Effector memory CD8-positive, alpha-beta T cell (primary cell): Measurements from ENCODE around the gene TNFRSF18.
A peak's percentile ranks its signal among the peaks of the same experiment; 100 is the strongest.

Source experiments
- ATAC-seq: fragments of 150-1000 bp; cut with Tn5 transposase; replicated peaks from 2 replicates; pipeline ENCODE4 v1.10.0; 2021; ENCODE audit warnings: mild to moderate bottlenecking, moderate library complexity
- DNase-seq, 3 experiments: peaks; one replicate each; pipeline ENCODE4 v3.0.0; 2021
- H3K27ac Mint-ChIP-seq, 2 donors: one replicate each; pipeline ENCODE4 v1.8.0; 2022; ENCODE audit warnings: mild to moderate bottlenecking in 2 of 2, mixed read lengths in 2 of 2, moderate library complexity in 2 of 2
- H3K27me3 Mint-ChIP-seq, 2 donors: one replicate each; pipeline ENCODE4 v1.8.0; 2022; ENCODE audit warnings: mixed read lengths in 2 of 2
- H3K36me3 Mint-ChIP-seq: one replicate; pipeline ENCODE4 v1.8.0; 2022; ENCODE audit warnings: mild to moderate bottlenecking, moderate library complexity, mixed read lengths; ENCODE audit not compliant: insufficient read depth
- H3K4me1 Mint-ChIP-seq, 2 donors: one replicate each; pipeline ENCODE4 v1.8.0; 2022; ENCODE audit warnings: low read depth in 2 of 2, mixed read lengths in 2 of 2
- H3K4me3 Mint-ChIP-seq, 2 donors: one replicate each; pipeline ENCODE4 v1.8.0; 2022; ENCODE audit warnings: mild to moderate bottlenecking in 2 of 2, mixed read lengths in 2 of 2, moderate library complexity in 2 of 2
- H3K9me3 Mint-ChIP-seq, 2 donors: one replicate each; pipeline ENCODE4 v1.8.0; 2022; ENCODE audit warnings: mixed read lengths in 2 of 2

The TNFRSF18 gene

DNA sequence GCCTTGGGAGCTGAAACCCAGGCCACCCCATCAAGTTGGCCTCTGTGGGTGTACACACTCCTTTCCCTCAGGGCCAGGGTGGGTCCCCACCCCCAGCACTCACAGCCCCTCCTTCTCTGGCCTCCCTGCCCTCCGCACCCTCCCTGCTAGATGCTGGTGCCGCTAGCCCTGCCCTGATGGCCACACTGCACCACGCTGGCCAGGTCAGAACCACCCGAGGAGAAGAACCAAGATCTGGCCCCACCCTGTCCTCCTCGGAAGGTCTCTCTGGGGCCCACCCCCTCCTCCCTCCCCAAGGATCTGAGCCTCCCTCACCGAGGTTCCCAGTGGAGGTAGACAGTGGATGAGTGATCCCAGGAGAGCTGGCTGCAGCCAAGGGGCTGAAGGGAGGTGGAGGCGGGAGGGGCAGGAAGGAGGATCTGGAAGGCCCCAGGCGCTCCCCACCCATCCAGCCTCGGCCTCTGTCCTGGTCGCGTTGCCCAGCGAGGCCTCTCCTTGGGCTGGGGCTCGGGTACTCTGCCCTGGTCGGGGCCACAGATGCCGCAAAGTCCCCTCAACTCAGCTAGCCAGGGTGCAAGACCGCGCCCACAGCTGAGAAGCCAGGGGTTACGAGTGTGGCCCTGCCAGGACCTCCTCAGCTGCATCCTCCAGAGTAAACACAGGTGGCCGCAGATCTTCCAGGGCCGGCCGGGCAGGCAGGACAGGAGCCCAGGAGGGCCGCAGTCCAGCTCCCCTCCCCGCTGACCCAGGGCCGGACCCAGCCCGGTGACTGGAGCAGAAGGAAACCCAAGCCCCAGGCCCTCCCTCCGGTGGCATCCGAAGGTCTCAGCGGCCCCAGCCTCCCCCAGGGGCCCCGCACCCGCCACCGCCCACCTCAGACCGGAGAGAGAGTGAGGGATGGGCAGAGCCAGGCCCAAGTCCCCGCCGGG is 30.8 kb upstream of the TNFRSF18 start:
- Mint-ChIP-seq H3K9me3 (no peaks in the 10 kb centered on the region), H3K36me3 (peaks cover 6% of the 10 kb centered on the region), H3K27me3 (no peaks in the 10 kb centered on the region), H3K4me3 (no peak overlapping the region), H3K27ac (no peak overlapping the region), H3K4me1 (peaks cover 11% of the 10 kb centered on the region in 2 donors)
- no peak for DNase-seq
- ATAC-seq: no peak

GRCh38 chr1:1236176-1236763 is 29.9 kb upstream of the TNFRSF18 start:
- no peaks in the 10 kb centered on the region for H3K27me3 Mint-ChIP-seq
- H3K9me3 Mint-ChIP-seq: no peaks in the 10 kb centered on the region
- DNase-seq: no peak
- H3K36me3 Mint-ChIP-seq: peaks cover 12% of the 10 kb centered on the region
- no peak overlapping the region for H3K4me3 Mint-ChIP-seq
- ATAC-seq: no peak
- H3K4me1 Mint-ChIP-seq: peaks cover 11% of the 10 kb centered on the region in 2 donors
- no peak overlapping the region for H3K27ac Mint-ChIP-seq

DNA sequence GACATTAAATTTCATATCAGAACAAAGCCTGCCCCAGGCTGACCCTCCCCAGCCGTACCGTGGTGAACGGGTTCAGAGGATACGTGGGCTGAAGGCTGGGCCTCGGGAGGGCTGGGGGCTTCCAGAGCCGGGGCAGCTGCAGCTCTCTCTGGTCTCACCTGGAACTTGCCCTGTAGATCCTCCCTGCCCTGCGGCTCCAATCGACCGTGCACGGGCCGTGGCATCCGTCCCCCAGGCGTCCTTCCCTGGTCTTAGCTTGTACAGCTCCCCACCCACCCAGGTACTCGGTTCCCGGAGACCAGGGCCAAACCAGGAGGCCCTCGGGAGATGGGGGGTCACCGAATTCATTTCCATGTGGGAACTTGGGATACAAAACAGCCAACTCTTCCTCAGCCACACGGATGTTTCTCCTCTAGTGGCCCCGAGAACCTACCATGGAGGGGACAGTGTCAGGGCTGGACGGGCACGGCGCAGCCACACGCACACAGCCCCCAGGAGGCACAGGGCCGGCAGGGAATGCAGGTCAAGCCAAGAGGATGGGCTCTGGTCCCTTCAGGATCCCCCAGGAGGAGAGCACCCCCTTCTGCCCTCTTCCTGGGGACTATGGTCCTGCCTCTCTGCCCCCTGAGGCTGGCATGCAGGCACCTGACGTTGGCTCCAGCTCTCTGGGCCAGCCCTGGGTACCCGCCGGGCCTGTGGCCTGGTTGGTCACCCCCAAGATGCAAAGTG is 28.8 kb upstream of the TNFRSF18 start:
- Mint-ChIP-seq H3K4me1 (peaks cover 20 to 21% of the 10 kb centered on the region in 2 donors), H3K36me3 (peaks cover 18% of the 10 kb centered on the region), H3K27ac (no peak overlapping the region), H3K27me3 (no peaks in the 10 kb centered on the region), H3K9me3 (no peaks in the 10 kb centered on the region), H3K4me3 (peak overlapping the region in 1 of 2 donors; percentile 4)
- no peak for DNase-seq
- no peak for ATAC-seq

GRCh38 chr1:1234180-1234808 is 27.9 kb upstream of the TNFRSF18 start:
- Mint-ChIP-seq H3K4me3 (peak overlapping the region; percentile 73 to 79), H3K36me3 (peaks cover 18% of the 10 kb centered on the region), H3K4me1 (peaks cover 28 to 29% of the 10 kb centered on the region in 2 donors), H3K27me3 (no peaks in the 10 kb centered on the region), H3K9me3 (no peaks in the 10 kb centered on the region), H3K27ac (no peak overlapping the region)
- DNase-seq: no peak
- no peak for ATAC-seq

DNA sequence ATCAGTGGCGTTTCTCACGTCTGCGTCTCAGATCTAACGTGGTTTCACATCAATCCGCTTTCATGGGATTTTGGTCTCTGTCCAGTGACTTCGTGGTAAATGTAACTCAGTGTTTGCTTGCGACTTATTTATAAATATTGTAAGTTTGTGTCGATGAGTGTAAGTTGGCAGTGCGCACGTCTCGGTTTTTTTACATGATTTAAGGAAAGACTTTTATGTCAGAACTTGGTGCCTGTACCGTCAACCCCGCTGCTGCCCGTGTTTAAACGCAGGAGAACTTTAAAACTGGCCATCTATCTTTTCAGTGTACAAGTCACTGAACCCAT is 27.1 kb upstream of the TNFRSF18 start:
- H3K27ac Mint-ChIP-seq: peak overlapping the region in 1 of 2 donors; percentile 83
- H3K9me3 Mint-ChIP-seq: no peaks in the 10 kb centered on the region
- no peak for ATAC-seq
- peaks cover 20% of the 10 kb centered on the region for H3K36me3 Mint-ChIP-seq
- peaks cover 29% of the 10 kb centered on the region in 2 donors for H3K4me1 Mint-ChIP-seq
- H3K4me3 Mint-ChIP-seq: peak overlapping the region; percentile 73 to 79
- no peaks in the 10 kb centered on the region for H3K27me3 Mint-ChIP-seq
- DNase-seq: no peak

DNA sequence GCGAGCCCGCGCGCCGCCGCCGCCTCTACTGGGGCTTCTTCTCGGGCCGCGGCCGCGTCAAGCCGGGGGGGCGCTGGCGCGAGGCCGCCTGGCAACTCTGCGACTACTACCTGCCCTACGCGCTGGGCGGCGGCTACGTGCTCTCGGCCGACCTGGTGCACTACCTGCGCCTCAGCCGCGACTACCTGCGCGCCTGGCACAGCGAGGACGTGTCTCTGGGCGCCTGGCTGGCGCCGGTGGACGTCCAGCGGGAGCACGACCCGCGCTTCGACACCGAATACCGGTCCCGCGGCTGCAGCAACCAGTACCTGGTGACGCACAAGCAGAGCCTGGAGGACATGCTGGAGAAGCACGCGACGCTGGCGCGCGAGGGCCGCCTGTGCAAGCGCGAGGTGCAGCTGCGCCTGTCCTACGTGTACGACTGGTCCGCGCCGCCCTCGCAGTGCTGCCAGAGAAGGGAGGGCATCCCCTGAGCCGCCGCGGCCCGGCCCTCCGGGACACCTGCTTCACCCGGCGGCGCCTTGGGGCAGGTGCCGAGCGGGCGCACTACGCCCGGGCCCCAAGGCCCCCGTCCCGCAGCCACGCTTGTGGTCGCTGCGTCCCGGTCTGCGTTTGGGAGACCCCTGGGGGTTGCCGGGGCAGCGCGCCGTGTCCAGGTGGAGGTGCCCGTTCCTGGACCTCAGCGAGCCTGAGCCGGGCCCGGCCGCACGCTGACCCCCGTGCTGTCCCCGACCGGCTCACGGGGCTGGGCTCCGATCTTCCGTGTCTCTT is 26.6 kb upstream of the TNFRSF18 start:
- peak overlapping the region; percentile 31 to 83 for H3K27ac Mint-ChIP-seq
- H3K27me3 Mint-ChIP-seq: no peaks in the 10 kb centered on the region
- peaks cover 29% of the 10 kb centered on the region in 2 donors for H3K4me1 Mint-ChIP-seq
- DNase-seq (no peak), ATAC-seq (no peak)
- H3K36me3 Mint-ChIP-seq: peaks cover 25% of the 10 kb centered on the region
- peak overlapping the region; percentile 73 to 79 for H3K4me3 Mint-ChIP-seq
- no peaks in the 10 kb centered on the region for H3K9me3 Mint-ChIP-seq

DNA sequence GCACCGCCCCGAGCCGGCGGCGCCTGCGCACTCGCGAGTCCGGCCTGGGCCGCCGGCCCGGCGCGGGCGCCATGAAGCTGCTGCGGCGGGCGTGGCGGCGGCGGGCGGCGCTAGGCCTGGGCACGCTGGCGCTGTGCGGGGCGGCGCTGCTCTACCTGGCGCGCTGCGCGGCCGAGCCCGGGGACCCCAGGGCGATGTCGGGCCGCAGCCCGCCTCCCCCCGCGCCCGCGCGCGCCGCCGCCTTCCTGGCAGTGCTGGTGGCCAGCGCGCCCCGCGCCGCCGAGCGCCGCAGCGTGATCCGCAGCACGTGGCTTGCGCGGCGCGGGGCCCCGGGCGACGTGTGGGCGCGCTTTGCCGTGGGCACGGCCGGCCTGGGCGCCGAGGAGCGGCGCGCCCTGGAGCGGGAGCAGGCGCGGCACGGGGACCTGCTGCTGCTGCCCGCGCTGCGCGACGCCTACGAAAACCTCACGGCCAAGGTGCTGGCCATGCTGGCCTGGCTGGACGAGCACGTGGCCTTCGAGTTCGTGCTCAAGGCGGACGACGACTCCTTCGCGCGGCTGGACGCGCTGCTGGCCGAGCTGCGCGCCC is 25.9 kb upstream of the TNFRSF18 start, which contains the start of gene B3GALT6:
B3GALT6 (plus strand) TSS at position 30 of the 588 bp plus-strand sequence; CDS start at position 72, 42 bp downstream.
- Mint-ChIP-seq H3K36me3 (peaks cover 25% of the 10 kb centered on the region), H3K4me1 (peaks cover 29% of the 10 kb centered on the region in 2 donors), H3K27me3 (no peaks in the 10 kb centered on the region), H3K9me3 (no peaks in the 10 kb centered on the region), H3K4me3 (peak within 1 kb of the TSS; percentile 84 to 89), H3K27ac (peak within 1 kb of the TSS; percentile 80 to 91)
- ATAC-seq (no peak), DNase-seq (no peak)

- peaks cover 25% of the 10 kb centered on the region for H3K36me3 Mint-ChIP-seq
- H3K27me3 Mint-ChIP-seq: no peaks in the 10 kb centered on the region
- ATAC-seq: peak; percentile 95
- H3K9me3 Mint-ChIP-seq: no peaks in the 10 kb centered on the region
- peak within 1 kb of the TSS; percentile 84 to 89 for H3K4me3 Mint-ChIP-seq
- H3K27ac Mint-ChIP-seq: peak within 1 kb of the TSS; percentile 80 to 91
- peaks cover 29% of the 10 kb centered on the region in 2 donors for H3K4me1 Mint-ChIP-seq
- peak; percentile 94 to 96 (median 95) for DNase-seq
Measured at GRCh38 chr1:1231400-1232207, 25.2 kb upstream of the TNFRSF18 start, which contains the start of gene SDF4. Gene SDF4 (minus strand): TSS chr1:1232001. CDS start chr1:1228772, 3,229 bp downstream.

GRCh38 chr1:1230656-1231399 is 24.4 kb upstream of the TNFRSF18 start:
- peaks cover 31 to 32% of the 10 kb centered on the region in 2 donors for H3K4me1 Mint-ChIP-seq
- no peak for DNase-seq
- H3K27me3 Mint-ChIP-seq: no peaks in the 10 kb centered on the region
- peaks cover 27% of the 10 kb centered on the region for H3K36me3 Mint-ChIP-seq
- no peaks in the 10 kb centered on the region for H3K9me3 Mint-ChIP-seq
- peak overlapping the region; percentile 84 to 89 for H3K4me3 Mint-ChIP-seq
- no peak for ATAC-seq
- H3K27ac Mint-ChIP-seq: peak overlapping the region; percentile 80 to 91

DNA sequence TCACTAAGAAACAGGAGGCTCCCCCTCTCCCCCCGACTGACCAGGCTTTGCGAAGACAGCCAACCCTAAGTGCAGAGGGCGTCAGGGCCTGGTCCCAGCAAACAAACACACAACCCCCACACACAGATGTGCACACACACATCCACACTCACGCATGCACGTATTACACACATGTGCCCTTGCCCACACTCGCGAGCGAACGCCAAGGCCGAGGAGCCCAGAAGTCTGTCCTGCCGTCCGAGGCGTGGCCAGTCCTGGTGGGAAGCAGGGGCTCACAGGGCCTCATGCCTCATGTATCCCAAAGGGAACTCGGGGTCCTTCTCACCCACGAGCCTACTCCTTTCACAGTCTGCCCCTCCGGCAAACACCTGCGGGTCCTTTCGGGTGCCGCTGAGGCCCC is 23.4 kb upstream of the TNFRSF18 start:
- Mint-ChIP-seq H3K27me3 (no peaks in the 10 kb centered on the region), H3K9me3 (no peaks in the 10 kb centered on the region), H3K27ac (peak overlapping the region; percentile 80 to 91), H3K4me1 (peaks cover 36 to 37% of the 10 kb centered on the region in 2 donors), H3K4me3 (peak overlapping the region; percentile 42 to 89), H3K36me3 (peaks cover 31% of the 10 kb centered on the region)
- DNase-seq (no peak), ATAC-seq (no peak)
